Progenitor cell of endocrine pancreas (in vitro differentiated cells): ENCODE results near the gene NDUFS4. TPM values are rescaled to one million over a fixed set of nuclear protein-coding genes. Genes with fewer than 3 reads are reported as not detected.

ENCODE experiments used
- DNase-seq: peaks from one replicate; pipeline ENCODE4 v3.0.0; 2021; ENCODE audit warnings: low spot score; ENCODE audit not compliant: unreplicated experiment
- H3K27ac Mint-ChIP-seq: 2 replicates; pipeline ENCODE4 v1.8.0; 2021; ENCODE audit warnings: mild to moderate bottlenecking, moderate library complexity, mixed read lengths
- H3K27me3 Mint-ChIP-seq: 2 replicates; pipeline ENCODE4 v1.8.0; 2021; ENCODE audit warnings: mixed read lengths
- H3K36me3 Mint-ChIP-seq: 2 replicates; pipeline ENCODE4 v1.8.0; 2022; ENCODE audit warnings: mixed read lengths; ENCODE audit not compliant: insufficient read depth
- H3K4me1 Mint-ChIP-seq: 2 replicates; pipeline ENCODE4 v1.8.0; 2021; ENCODE audit warnings: low read depth, mixed read lengths
- H3K4me3 Mint-ChIP-seq: 2 replicates; pipeline ENCODE4 v1.8.0; 2021; ENCODE audit warnings: low read depth, mild to moderate bottlenecking, moderate library complexity, mixed read lengths
- H3K9me3 Mint-ChIP-seq: 2 replicates; pipeline ENCODE4 v1.8.0; 2021; ENCODE audit warnings: low read depth, mixed read lengths
- total RNA-seq: library from RNA; stranded (reverse); gene quantifications from 2 replicates; pipeline ENCODE4 v1.2.1, GENCODE V29; 2021
- TF ChIP-seq, protein P1 (sequence below): fragments of 200-600 bp; sonication (generic); IDR thresholded peaks from one replicate; pipeline ENCODE4 v1.5.0; 2021; ENCODE audit warnings: antibody characterized with exemption, mild to moderate bottlenecking; ENCODE audit not compliant: unreplicated experiment

Gene NDUFS4
- total RNA-seq, 1 donor from 2014 or later = 62.7 TPM

DNA sequence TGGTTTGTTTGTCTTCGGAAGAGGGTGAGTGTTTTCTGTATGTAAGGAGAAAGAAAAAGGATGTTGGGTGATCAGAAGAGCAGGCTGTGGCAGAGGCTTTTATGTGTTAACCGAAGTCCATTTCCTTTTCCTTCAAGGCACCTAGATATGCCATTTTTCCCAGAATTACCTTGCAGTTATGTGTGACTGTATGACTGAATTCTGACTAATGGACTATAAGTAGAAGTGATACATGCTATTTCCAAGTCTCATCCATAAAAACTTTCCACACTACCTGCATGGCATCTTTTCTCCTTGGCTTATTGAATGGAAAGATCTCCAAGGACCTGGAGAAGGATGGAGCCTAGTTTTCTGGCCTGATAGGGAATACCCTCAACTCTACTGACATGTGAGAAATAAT, 10.6 kb upstream of the NDUFS4 start:
- TF ChIP-seq, protein P1, sequence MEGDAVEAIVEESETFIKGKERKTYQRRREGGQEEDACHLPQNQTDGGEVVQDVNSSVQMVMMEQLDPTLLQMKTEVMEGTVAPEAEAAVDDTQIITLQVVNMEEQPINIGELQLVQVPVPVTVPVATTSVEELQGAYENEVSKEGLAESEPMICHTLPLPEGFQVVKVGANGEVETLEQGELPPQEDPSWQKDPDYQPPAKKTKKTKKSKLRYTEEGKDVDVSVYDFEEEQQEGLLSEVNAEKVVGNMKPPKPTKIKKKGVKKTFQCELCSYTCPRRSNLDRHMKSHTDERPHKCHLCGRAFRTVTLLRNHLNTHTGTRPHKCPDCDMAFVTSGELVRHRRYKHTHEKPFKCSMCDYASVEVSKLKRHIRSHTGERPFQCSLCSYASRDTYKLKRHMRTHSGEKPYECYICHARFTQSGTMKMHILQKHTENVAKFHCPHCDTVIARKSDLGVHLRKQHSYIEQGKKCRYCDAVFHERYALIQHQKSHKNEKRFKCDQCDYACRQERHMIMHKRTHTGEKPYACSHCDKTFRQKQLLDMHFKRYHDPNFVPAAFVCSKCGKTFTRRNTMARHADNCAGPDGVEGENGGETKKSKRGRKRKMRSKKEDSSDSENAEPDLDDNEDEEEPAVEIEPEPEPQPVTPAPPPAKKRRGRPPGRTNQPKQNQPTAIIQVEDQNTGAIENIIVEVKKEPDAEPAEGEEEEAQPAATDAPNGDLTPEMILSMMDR = no peak
- Mint-ChIP-seq H3K27ac (no peak overlapping the region), H3K9me3 (no peaks in the 10 kb centered on the region)

DNA sequence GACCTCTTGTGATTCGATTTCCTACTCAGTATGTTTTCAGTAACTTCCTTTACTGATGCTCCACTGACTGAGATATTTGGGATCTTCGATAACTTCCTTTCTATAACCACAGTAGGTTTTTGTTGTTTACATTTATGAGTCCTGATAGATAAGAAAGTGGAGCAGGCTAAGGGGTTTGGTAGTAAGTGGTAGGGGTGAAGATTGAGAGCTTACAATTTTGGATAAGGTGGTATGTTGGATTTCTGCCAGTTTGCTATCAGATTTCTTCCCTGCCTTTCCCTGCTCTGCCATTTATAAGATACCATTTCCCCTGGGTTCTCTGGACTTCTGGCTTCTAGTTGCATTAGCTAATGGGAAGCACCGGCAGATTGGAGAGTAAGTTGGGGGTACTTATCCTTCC, 7.9 kb upstream of the NDUFS4 start:
- H3K27ac Mint-ChIP-seq = no peak overlapping the region
- no peaks in the 10 kb centered on the region for H3K27me3 Mint-ChIP-seq
- no peak for DNase-seq
- no peaks in the 10 kb centered on the region for H3K9me3 Mint-ChIP-seq
- TF ChIP-seq, protein P1 = no peak
- peaks cover 2% of the 10 kb centered on the region for H3K4me1 Mint-ChIP-seq
- H3K36me3 Mint-ChIP-seq = no peaks in the 10 kb centered on the region
- H3K4me3 Mint-ChIP-seq = no peak overlapping the region

More for the DNA sequence above, 10.6 kb upstream of the NDUFS4 start:
- no peak for DNase-seq
- Mint-ChIP-seq H3K36me3 (no peaks in the 10 kb centered on the region), H3K4me1 (peaks cover 7% of the 10 kb centered on the region), H3K4me3 (no peak overlapping the region), H3K27me3 (no peaks in the 10 kb centered on the region)

- H3K4me1 Mint-ChIP-seq = peaks cover 2% of the 10 kb centered on the region
- no peak overlapping the region for H3K27ac Mint-ChIP-seq
Measured at GRCh38 chr5:53554444-53554843, 6.0 kb upstream of the NDUFS4 start.

GRCh38 chr5:53555160-53555559, 5.3 kb upstream of the NDUFS4 start:
- no peak for DNase-seq
- TF ChIP-seq, protein P1 = no peak
- no peak overlapping the region for H3K27ac Mint-ChIP-seq
- peaks cover 2% of the 10 kb centered on the region for H3K4me1 Mint-ChIP-seq
- no peaks in the 10 kb centered on the region for H3K36me3 Mint-ChIP-seq
- no peaks in the 10 kb centered on the region for H3K27me3 Mint-ChIP-seq
- peaks cover 7% of the 10 kb centered on the region for H3K9me3 Mint-ChIP-seq
- H3K4me3 Mint-ChIP-seq = no peak overlapping the region

More at GRCh38 chr5:53554444-53554843, 6.0 kb upstream of the NDUFS4 start:
- TF ChIP-seq, protein P1 = no peak
- no peak for DNase-seq
- peaks cover 5% of the 10 kb centered on the region for H3K9me3 Mint-ChIP-seq
- H3K36me3 Mint-ChIP-seq = no peaks in the 10 kb centered on the region
- H3K27me3 Mint-ChIP-seq = no peaks in the 10 kb centered on the region
- H3K4me3 Mint-ChIP-seq = no peak overlapping the region

DNA sequence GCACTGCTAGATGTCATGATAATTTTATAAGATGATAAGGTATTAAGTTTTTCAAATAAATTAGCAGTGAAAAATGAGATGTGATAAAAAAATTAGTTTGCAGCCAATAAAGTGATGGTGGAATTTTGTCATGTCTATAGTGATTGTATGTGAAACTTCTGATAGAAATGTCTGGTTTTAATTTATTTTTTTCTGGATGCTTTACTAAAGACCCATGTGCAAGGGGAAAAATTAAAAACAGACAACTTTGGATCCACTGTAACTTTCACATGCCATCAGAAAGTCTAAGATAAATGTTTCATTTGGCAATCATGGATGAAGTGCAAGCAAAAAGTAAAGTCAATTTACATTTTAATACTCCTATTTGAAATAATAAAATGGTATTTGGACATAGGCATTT, 4.4 kb upstream of the NDUFS4 start:
- peaks cover 7% of the 10 kb centered on the region for H3K4me1 Mint-ChIP-seq
- TF ChIP-seq, protein P1 = no peak
- no peak overlapping the region for H3K4me3 Mint-ChIP-seq
- no peaks in the 10 kb centered on the region for H3K27me3 Mint-ChIP-seq
- no peaks in the 10 kb centered on the region for H3K36me3 Mint-ChIP-seq
- no peak overlapping the region for H3K27ac Mint-ChIP-seq
- no peak for DNase-seq
- peaks cover 7% of the 10 kb centered on the region for H3K9me3 Mint-ChIP-seq
